ENCODE results near the gene RAB5B.
A peak's percentile ranks its signal among the peaks of the same experiment; 100 is the strongest.
"Not testable (repeated sequence)": the region's sequence is repeated elsewhere in the genome, so short reads cannot be mapped to it uniquely, and the experiment has no call there.

RAB5B gene

DNA sequence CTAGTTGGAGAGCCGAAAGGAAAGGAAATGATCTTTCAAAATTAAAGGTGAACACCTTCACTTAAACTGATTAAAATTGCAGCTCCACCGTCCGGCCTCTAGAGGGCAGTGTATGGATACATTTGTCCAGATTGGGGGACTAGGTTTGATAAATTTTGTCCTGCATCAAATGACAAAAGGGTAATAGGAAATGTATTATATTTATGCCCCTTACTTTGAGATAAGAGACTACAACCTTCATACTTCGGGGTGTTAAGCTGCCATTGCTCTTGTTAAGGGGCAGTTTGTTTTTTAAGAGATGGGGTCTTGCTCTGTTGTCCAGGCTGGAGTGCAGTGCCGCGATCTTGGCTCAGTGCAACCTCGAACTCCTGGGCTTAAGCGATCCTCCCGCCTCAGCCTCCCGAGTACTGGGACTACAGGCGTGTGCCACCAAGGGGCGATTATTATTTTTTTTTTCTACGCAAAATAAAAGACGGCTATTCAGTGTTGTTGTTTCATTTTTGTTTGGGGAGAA lies 22.4 kb downstream of the RAB5B start:
- Histone ChIP-seq H3K36me3 (peaks cover 49% of the 10 kb centered on the region), H3K9me3 (no peaks in the 10 kb centered on the region), H3K4me2 (no peak overlapping the region), H4K20me1 (no peaks in the 10 kb centered on the region), H3K4me3 (no peak overlapping the region), H3K4me1 (peaks cover 9% of the 10 kb centered on the region), H3K27me3 (no peaks in the 10 kb centered on the region), H3K9ac (no peak overlapping the region), H3K27ac (no peak overlapping the region)
- TF ChIP-seq Cebpa-rat (IDR thresholded peaks at IDR 0.05), result no peak

DNA sequence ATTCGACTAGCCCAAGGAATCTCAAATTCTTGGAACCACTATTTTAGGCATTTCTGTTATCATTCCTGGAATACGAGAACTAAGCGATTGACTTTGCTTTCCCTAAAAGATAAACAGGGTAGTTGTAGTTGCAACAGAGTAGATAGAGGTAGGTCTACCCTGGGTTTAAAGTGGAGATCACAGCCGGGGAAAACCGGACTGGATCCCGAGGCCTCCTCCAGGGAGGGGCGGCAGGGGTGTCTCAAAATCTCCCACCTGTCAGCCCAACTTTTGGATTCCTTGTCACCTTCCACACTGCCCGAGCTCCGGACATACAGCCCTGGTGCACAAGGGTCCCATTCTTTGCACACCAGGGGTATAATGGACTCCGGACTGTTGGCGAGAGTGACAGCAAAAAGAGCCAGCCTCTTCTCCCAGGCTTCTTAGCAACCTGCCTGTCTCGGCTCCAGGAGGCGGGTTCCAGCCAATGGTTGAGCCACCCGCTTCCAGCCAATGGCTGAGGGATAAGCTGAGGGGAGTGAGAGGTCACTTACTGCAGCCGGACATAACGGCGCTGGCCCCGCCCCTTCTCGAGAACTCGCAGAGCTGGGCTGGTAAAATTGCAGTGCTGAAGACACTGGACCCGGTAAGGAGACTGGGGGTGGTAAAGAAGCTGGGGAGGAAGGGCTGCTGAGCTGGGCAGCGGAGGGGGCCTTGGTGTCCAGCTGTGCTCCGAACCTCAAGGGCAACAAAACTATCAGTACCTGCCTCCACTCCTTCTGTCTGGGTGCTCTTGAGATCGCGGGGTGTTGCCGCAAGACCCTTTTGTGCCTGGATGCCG lies 23.0 kb downstream of the RAB5B start, which contains the start of gene SUOX:
SUOX (plus strand) TSS at position 562 of the 820 bp plus-strand sequence. CDS start 4,946 bp downstream, outside the sequence.
- Histone ChIP-seq H3K27me3 (no peaks in the 10 kb centered on the region), H3K27ac (no peak within 1 kb of the TSS), H3K4me3 (peak within 1 kb of the TSS; percentile 18; the same call in 1 of the 2 replicates), H4K20me1 (no peaks in the 10 kb centered on the region), H3K4me2 (peak within 1 kb of the TSS; percentile 37), H3K4me1 (peaks cover 9% of the 10 kb centered on the region), H3K36me3 (peaks cover 43% of the 10 kb centered on the region), H3K9ac (peak within 1 kb of the TSS; percentile 24; the same call in 1 of the 2 replicates), H3K9me3 (no peaks in the 10 kb centered on the region)
- no peak for TF ChIP-seq Cebpa-rat (IDR thresholded peaks at IDR 0.05)

DNA sequence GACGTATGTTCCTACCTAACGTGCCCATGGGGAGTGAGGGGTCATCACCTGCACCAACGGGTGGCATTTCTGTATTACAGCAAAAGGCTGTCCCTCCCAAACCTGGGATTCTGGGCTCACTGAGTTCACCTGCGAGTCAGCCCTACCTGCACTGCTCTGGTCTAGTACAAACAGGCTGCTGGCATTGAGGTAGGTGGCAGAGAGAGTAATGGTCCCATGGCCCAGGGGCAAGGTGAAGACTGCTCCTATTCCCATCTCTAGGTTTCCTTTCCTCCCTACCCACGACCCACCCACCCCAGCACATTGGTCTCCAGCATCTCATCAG lies 23.6 kb downstream of the RAB5B start:
- H3K4me1 ChIP-seq, result peaks cover 9% of the 10 kb centered on the region
- peak overlapping the region; percentile 24; the same call in 1 of the 2 replicates for H3K9ac ChIP-seq
- no peaks in the 10 kb centered on the region for H4K20me1 ChIP-seq
- no peak for TF ChIP-seq Cebpa-rat (IDR thresholded peaks at IDR 0.05)
- H3K27ac ChIP-seq, result no peak overlapping the region
- peaks cover 37% of the 10 kb centered on the region for H3K36me3 ChIP-seq
- peak overlapping the region; percentile 37; the same call in 1 of the 2 replicates for H3K4me2 ChIP-seq
- no peak overlapping the region; the same call in 1 of the 2 replicates for H3K4me3 ChIP-seq
- no peaks in the 10 kb centered on the region for H3K27me3 ChIP-seq
- H3K9me3 ChIP-seq, result no peaks in the 10 kb centered on the region

DNA sequence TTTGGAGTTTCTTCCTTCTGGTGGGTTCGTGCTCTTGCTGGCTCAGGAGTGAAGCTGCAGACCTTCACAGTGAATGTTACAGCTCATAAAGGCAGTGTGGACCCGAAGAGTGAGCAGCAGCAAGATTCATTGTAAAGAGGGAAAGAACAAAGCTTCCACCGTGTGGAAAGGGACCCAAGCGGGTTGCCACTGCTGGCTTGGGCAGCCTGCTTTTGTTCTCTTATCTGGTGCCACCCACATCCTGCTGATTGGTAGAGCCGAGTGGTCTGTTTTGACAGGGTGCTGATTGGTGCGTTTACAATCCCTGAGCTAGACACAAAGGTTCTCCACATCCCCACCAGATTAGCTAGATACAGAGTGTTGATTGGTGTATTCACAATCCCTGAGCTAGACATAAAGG lies 25.6 kb downstream of the RAB5B start:
- H4K20me1 ChIP-seq, H3K9ac ChIP-seq, H3K4me1 ChIP-seq, H3K27me3 ChIP-seq, H3K4me2 ChIP-seq, H3K9me3 ChIP-seq, H3K27ac ChIP-seq, H3K4me3 ChIP-seq: not testable (repeated sequence)
- peaks cover 25% of the 10 kb centered on the region for H3K36me3 ChIP-seq

DNA sequence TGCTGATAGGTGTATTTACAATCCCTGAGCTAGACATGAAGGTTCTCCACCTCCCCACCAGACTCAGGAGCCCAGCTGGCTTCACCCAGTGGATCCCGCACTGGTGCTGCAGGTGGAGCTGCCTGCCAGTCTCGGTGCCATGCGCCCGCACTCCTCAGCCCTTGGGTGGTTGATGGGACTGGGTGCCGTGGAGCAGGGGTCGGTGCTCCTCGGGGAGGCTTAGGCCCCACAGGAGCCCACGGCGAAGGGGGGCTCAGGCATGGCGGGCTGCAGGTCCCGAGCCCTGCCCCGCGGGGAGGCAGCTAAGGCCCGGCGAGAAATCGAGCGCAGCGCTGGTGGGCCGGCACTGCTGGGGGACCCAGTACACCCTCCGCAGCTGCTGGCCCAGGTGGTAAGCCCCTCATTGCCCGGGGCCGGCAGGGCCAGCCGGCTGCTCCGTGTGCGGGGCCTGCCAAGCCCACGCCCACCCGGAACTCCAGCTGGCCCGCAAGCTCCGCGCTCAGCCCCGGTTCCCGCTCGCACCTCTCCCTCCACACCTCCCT lies 26.2 kb downstream of the RAB5B start:
- not testable (repeated sequence) for H3K9me3 ChIP-seq, H3K27ac ChIP-seq, H3K4me2 ChIP-seq, H3K27me3 ChIP-seq, H3K4me3 ChIP-seq, H3K9ac ChIP-seq, H4K20me1 ChIP-seq, H3K4me1 ChIP-seq
- peaks cover 23% of the 10 kb centered on the region for H3K36me3 ChIP-seq

DNA sequence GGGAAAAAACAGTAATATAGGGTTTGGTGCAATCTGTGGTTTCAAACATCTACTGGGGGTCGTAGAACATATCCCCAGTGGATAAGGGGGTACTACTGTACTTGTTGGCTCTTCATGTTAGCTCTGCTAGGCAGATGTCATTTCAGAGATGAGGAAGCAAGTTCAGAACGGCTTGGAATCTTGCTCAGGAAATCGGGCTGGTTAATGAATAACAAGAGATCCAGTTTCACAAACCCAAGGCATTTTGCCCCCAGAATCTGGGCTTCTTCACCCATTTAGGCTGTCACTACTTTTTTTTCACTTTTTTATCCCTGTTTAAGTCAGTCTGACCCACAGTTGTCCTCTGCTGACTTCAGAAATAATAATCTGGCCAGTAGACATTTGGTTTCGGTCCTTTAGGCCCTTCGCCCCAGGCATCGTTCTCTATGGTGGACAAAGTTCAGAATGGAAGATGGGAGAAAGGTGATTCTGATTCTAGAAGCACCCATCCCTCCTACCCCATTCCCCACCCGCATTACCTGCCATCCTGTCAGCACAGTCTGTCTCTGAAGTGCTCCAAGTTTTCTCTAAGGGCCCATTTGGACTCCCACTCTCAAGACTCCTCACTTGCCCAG lies 27.7 kb downstream of the RAB5B start:
- Histone ChIP-seq H3K36me3 (peaks cover 16% of the 10 kb centered on the region), H3K4me2 (no peak overlapping the region), H3K27me3 (no peaks in the 10 kb centered on the region), H3K4me3 (no peak overlapping the region), H3K4me1 (peaks cover 9% of the 10 kb centered on the region), H3K9me3 (no peaks in the 10 kb centered on the region), H3K9ac (no peak overlapping the region), H3K27ac (no peak overlapping the region), H4K20me1 (no peaks in the 10 kb centered on the region)
- TF ChIP-seq Cebpa-rat (IDR thresholded peaks at IDR 0.05), result no peak

DNA sequence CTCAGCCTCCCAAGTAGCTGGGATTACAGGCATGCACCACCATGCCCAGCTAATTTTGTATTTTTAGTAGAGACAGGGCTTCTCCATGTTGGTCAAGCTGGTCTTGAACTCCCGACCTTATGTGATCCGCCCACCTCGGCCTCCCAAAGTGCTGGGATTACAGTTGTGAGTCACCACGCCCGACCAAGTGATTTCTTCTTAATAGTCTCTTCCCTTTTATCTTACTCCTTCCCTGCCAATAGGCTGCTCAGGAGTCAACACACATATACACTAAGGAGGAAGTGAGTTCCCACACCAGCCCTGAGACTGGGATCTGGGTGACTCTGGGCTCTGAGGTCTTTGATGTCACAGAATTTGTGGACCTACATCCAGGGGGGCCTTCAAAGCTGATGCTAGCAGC lies 29.5 kb downstream of the RAB5B start:
- Histone ChIP-seq H3K4me1 (peaks cover 11% of the 10 kb centered on the region), H3K36me3 (peaks cover 11% of the 10 kb centered on the region; the same call in 1 of the 2 replicates)
- H3K4me3 ChIP-seq, H4K20me1 ChIP-seq, H3K27ac ChIP-seq, H3K9me3 ChIP-seq, H3K9ac ChIP-seq, H3K4me2 ChIP-seq, H3K27me3 ChIP-seq: not testable (repeated sequence)

DNA sequence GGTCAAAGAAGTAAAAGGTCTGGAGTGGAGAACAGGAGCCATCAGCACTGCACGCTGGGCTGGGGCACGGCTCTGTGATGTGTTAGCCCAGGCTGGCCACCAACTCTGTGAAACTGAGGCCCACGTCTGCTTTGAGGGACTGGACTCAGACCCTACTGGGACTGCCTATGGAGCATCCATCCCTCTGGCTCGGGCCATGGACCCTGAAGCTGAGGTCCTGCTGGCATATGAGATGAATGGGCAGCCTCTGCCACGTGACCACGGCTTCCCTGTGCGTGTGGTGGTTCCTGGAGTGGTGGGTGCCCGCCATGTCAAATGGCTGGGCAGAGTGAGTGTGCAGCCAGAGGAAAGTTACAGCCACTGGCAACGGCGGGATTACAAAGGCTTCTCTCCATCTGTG lies 30.3 kb downstream of the RAB5B start:
- Histone ChIP-seq H3K27me3 (no peaks in the 10 kb centered on the region), H3K4me3 (no peak overlapping the region), H4K20me1 (no peaks in the 10 kb centered on the region), H3K36me3 (peaks cover 11% of the 10 kb centered on the region; the same call in 1 of the 2 replicates), H3K9ac (no peak overlapping the region), H3K9me3 (no peaks in the 10 kb centered on the region), H3K4me2 (no peak overlapping the region), H3K4me1 (peaks cover 11% of the 10 kb centered on the region), H3K27ac (no peak overlapping the region)
- TF ChIP-seq Cebpa-rat (IDR thresholded peaks at IDR 0.05), result no peak

DNA sequence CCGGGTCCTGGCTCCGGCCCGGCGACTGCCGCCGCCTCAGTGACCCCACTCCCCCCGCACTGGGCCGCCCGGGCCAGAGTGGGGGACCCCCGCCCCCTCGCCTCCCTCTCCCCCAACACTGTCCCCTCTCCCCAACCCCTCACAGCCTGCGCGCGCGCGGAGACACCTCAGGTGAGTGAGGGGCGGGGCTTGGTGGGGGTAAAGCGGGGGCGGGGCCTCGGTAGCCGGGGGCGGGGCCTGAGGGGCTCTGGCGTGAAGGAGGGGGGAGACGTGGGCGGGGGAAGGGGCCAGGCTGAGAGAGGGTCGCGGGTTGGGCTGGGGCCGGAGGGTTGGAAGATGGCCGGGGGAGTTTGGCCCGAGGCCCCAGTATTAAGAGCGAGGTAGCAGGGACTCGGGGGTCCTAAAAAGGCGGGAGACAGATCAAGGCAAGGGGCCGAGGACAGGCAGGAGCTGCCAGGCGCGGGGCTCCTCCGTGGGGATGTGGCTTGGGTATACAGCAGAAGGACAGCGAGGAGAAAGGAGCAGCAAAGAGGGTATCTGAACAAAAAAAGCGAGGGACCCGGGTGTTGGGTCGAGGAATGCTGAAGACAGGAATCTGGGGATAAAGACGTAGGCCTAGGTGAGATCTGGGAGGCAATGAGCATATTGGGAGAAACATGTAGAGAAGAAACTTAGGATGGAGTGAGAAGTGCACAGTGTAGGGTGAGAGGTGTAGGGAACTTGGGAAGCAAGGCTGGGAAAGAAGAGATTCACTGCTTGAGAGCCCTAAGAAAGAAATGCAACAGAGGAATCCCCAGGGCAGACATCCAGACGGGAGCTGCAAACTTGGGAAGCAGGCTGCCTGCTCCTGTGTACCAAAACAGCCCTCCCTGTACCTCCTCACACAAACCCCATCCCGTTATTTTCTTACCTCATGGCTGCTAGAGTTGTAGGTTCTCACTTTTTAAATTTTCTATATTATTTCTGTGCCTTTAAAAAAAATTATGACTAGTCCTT lies 34.0 kb downstream of the RAB5B start:
- H3K9ac ChIP-seq, result peak overlapping the region; percentile 75
- no peaks in the 10 kb centered on the region for H3K27me3 ChIP-seq
- no peak for TF ChIP-seq Cebpa-rat (IDR thresholded peaks at IDR 0.05)
- peak overlapping the region; percentile 70 for H3K4me3 ChIP-seq
- H3K4me2 ChIP-seq, result peak overlapping the region; percentile 86
- H3K36me3 ChIP-seq, result peaks cover 11% of the 10 kb centered on the region; the same call in 1 of the 2 replicates
- peaks cover 11% of the 10 kb centered on the region for H3K4me1 ChIP-seq
- H4K20me1 ChIP-seq, result no peaks in the 10 kb centered on the region
- H3K9me3 ChIP-seq, result no peaks in the 10 kb centered on the region
- H3K27ac ChIP-seq, result peak overlapping the region; percentile 65; the same call in 1 of the 2 replicates

All from BLaER1 (cell line).